GM12864 (cell line): ENCODE data around the gene TNFRSF19.

ENCODE experiments used
- DNase-seq: peaks from one replicate; pipeline ENCODE4 v3.0.0-alpha.2; 2011; ENCODE audit warnings: low read depth
- H3K4me3 ChIP-seq: 2 replicates; pipeline ENCODE4 v1.5.1; 2011; ENCODE audit warnings: mild to moderate bottlenecking, low read depth, low read length, control low read depth
- TF ChIP-seq, protein P1 (sequence below): IDR thresholded peaks from 2 replicates; pipeline ENCODE4 v1.5.1; 2011; ENCODE audit warnings: low read depth, mild to moderate bottlenecking, moderate library complexity, low read length, control low read depth, inconsistent platforms; ENCODE audit errors: missing control alignments

The TNFRSF19 gene

DNA sequence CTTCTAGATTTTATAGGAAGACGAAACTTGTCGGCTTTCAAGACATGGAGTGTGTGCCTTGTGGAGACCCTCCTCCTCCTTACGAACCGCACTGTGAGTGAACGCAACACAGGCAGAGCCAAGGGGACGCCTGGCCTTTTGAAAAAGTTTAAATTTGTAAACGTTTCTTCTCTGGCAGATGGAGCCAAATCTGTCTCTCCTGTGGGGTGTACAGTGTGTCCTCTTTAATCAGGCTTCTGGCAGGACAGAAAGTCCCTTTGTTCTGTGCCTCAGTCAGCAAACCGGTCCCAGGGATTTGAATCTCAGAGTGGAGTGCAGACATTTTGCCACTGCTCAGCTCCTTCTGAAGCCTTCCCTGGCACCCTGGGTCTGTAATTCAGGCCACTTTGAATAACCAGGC lies 56.5 kb downstream of the TNFRSF19 start:
- no peak for DNase-seq
- TF ChIP-seq, protein P1, sequence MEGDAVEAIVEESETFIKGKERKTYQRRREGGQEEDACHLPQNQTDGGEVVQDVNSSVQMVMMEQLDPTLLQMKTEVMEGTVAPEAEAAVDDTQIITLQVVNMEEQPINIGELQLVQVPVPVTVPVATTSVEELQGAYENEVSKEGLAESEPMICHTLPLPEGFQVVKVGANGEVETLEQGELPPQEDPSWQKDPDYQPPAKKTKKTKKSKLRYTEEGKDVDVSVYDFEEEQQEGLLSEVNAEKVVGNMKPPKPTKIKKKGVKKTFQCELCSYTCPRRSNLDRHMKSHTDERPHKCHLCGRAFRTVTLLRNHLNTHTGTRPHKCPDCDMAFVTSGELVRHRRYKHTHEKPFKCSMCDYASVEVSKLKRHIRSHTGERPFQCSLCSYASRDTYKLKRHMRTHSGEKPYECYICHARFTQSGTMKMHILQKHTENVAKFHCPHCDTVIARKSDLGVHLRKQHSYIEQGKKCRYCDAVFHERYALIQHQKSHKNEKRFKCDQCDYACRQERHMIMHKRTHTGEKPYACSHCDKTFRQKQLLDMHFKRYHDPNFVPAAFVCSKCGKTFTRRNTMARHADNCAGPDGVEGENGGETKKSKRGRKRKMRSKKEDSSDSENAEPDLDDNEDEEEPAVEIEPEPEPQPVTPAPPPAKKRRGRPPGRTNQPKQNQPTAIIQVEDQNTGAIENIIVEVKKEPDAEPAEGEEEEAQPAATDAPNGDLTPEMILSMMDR: no peak
- no peak overlapping the region for H3K4me3 ChIP-seq

DNA sequence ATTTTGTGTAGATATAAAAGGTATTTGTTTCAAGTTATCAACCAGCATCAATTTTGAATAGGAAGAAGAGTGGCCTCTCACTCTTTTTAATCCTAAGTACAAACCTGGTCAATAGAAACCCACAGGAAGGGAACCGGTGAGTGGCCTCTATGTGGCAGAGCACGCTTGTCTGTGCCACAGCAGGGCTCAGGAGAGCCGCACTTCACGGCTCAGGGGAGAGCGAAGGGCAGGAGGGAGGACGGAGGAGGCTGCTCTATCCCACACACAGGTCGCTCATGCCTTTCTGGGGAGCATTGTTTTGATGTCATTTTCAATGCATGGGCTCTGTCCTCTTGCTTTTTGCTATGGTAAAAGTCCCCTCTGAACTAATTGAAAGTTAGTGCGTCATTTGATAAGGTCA lies 57.2 kb downstream of the TNFRSF19 start:
- TF ChIP-seq, protein P1: no peak
- no peak overlapping the region for H3K4me3 ChIP-seq
- no peak for DNase-seq

GRCh38 chr13:23628250-23628649 lies 58.0 kb downstream of the TNFRSF19 start:
- TF ChIP-seq, protein P1: no peak
- H3K4me3 ChIP-seq: no peak overlapping the region
- DNase-seq: no peak

- no peak for DNase-seq
- H3K4me3 ChIP-seq: no peak overlapping the region
- TF ChIP-seq, protein P1: no peak
Measured at GRCh38 chr13:23628765-23629565, 58.8 kb downstream of the TNFRSF19 start.

- no peak overlapping the region for H3K4me3 ChIP-seq
- DNase-seq: no peak
- TF ChIP-seq, protein P1: no peak
Measured at GRCh38 chr13:23629566-23630272, 59.5 kb downstream of the TNFRSF19 start.

- DNase-seq: no peak
- no peak overlapping the region for H3K4me3 ChIP-seq
- TF ChIP-seq, protein P1: no peak
Measured at GRCh38 chr13:23630349-23631093, 60.3 kb downstream of the TNFRSF19 start.
